Progenitor cell of endocrine pancreas (in vitro differentiated cells): Measurements from ENCODE around the gene ENTPD5. TPM values are rescaled to one million over a fixed set of nuclear protein-coding genes. Genes with fewer than 3 reads are reported as not detected.
A peak's percentile ranks its signal among the peaks of the same experiment; 100 is the strongest.

Experiments used
- DNase-seq: peaks from one replicate; pipeline ENCODE4 v3.0.0; 2021; ENCODE audit warnings: low spot score; ENCODE audit not compliant: unreplicated experiment
- H3K27ac Mint-ChIP-seq: 2 replicates; pipeline ENCODE4 v1.8.0; 2021; ENCODE audit warnings: mild to moderate bottlenecking, moderate library complexity, mixed read lengths
- H3K27me3 Mint-ChIP-seq: 2 replicates; pipeline ENCODE4 v1.8.0; 2021; ENCODE audit warnings: mixed read lengths
- H3K36me3 Mint-ChIP-seq: 2 replicates; pipeline ENCODE4 v1.8.0; 2022; ENCODE audit warnings: mixed read lengths; ENCODE audit not compliant: insufficient read depth
- H3K4me1 Mint-ChIP-seq: 2 replicates; pipeline ENCODE4 v1.8.0; 2021; ENCODE audit warnings: low read depth, mixed read lengths
- H3K4me3 Mint-ChIP-seq: 2 replicates; pipeline ENCODE4 v1.8.0; 2021; ENCODE audit warnings: low read depth, mild to moderate bottlenecking, moderate library complexity, mixed read lengths
- H3K9me3 Mint-ChIP-seq: 2 replicates; pipeline ENCODE4 v1.8.0; 2021; ENCODE audit warnings: low read depth, mixed read lengths
- CTCF ChIP-seq: fragments of 200-600 bp; sonication (generic); IDR thresholded peaks from one replicate; pipeline ENCODE4 v1.5.0; 2021; ENCODE audit warnings: antibody characterized with exemption, mild to moderate bottlenecking; ENCODE audit not compliant: unreplicated experiment
- total RNA-seq: library from RNA; stranded (reverse); gene quantifications from 2 replicates; pipeline ENCODE4 v1.2.1, GENCODE V29; 2021

The ENTPD5 gene
- total RNA-seq, 1 donor from 2014 or later, result 14.2 TPM

DNA sequence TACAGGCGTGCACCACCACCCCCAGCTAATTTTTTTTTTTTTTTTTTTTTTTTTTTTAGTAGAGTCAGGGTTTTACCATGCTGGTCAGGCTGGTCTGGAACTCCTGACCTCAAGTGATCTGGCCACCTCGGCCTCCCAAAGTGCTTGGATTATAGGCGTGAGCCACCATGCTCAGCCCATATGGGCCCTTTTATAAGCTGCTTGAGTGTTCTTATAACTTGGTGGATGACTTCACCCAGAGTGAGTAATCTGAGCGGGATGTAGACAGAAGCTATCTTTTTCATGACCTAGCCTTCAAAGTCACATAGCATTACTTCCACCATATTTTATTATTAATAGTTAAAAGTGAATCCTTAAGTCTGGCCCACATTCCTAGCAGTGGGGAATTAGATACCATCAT lies 16.5 kb upstream of the ENTPD5 start:
- H3K4me3 Mint-ChIP-seq, result no peak overlapping the region
- H3K27me3 Mint-ChIP-seq, result no peaks in the 10 kb centered on the region
- DNase-seq, result no peak
- no peaks in the 10 kb centered on the region for H3K9me3 Mint-ChIP-seq
- H3K27ac Mint-ChIP-seq, result no peak overlapping the region
- TF ChIP-seq CTCF, result no peak
- H3K36me3 Mint-ChIP-seq, result no peaks in the 10 kb centered on the region
- no peaks in the 10 kb centered on the region for H3K4me1 Mint-ChIP-seq

- Mint-ChIP-seq H3K36me3 (no peaks in the 10 kb centered on the region), H3K27me3 (no peaks in the 10 kb centered on the region), H3K4me1 (no peaks in the 10 kb centered on the region), H3K4me3 (no peak overlapping the region), H3K9me3 (no peaks in the 10 kb centered on the region), H3K27ac (no peak overlapping the region)
- TF ChIP-seq CTCF, result no peak
- DNase-seq, result no peak
These were observed 15.5 kb upstream of the ENTPD5 start for GRCh38 chr14:74034572-74034971.

GRCh38 chr14:74029136-74029535 lies 10.0 kb upstream of the ENTPD5 start:
- H3K36me3 Mint-ChIP-seq, result no peaks in the 10 kb centered on the region
- no peaks in the 10 kb centered on the region for H3K9me3 Mint-ChIP-seq

DNA sequence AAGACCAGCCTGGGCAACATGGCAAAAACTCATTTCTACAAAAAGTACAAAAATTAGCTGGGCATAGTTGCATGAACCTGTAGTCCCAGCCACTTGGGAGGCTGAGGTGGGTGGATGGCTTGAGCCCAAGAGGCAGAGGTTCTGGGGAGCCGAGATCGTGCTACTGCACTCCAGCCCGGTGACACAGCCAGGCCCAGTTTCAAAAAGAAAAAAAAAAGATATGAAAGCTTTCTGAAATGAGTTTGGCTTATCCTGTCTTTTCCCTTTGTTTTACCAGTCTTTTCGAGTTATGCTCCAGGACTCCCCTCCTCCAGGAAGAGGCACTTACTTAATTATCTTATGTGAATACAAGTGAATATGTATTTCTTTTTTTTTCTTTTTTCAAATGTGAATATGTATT lies 3.3 kb upstream of the ENTPD5 start:
- no peak for TF ChIP-seq CTCF
- no peak overlapping the region for H3K27ac Mint-ChIP-seq
- peaks cover 5% of the 10 kb centered on the region for H3K4me1 Mint-ChIP-seq
- no peak overlapping the region for H3K4me3 Mint-ChIP-seq
- H3K9me3 Mint-ChIP-seq, result no peaks in the 10 kb centered on the region
- H3K27me3 Mint-ChIP-seq, result no peaks in the 10 kb centered on the region
- H3K36me3 Mint-ChIP-seq, result no peaks in the 10 kb centered on the region
- no peak for DNase-seq

More at GRCh38 chr14:74029136-74029535, 10.0 kb upstream of the ENTPD5 start:
- no peak for TF ChIP-seq CTCF
- peaks cover 3% of the 10 kb centered on the region for H3K4me1 Mint-ChIP-seq
- H3K27me3 Mint-ChIP-seq, result no peaks in the 10 kb centered on the region
- H3K4me3 Mint-ChIP-seq, result no peak overlapping the region
- no peak for DNase-seq
- H3K27ac Mint-ChIP-seq, result peak overlapping the region; percentile 12

DNA sequence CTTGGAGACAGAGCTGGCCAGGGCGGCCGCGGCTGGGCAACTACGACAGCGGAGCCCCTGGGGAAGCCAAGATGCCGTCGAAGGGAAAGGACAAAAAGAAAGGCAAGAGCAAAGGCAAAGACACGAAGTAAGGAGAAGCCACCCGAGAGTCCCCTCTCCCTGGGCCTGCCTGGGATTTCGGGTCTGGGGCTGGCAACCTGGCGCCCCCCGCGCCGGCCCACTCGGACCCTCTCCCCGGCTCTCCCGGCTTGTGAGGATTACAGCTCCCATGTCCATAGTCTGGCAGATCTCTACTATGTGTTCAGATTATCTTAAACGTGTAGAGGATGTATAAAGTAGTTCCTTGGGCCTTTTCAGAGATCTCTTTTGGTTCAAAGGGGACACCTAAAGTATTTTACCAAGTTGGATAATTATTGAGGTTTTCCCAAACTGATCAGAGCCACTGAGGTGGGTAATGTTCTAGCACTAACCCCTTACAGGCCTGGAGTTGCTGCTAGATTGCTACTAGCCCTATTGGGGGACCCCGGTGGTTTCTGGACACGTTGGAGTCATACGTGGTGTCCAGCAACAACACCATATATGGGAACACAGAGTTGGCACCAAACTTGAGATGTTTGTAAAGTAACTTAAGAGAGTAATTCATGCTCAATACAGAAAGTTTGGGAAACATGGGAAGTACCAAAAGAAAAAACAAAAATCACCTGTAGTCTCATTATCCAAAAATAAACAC lies 485 bp upstream of the ENTPD5 start:
- TF ChIP-seq CTCF, result no peak
- H3K27me3 Mint-ChIP-seq, result no peaks in the 10 kb centered on the region
- DNase-seq, result no peak
- peak overlapping the region; percentile 87 for H3K27ac Mint-ChIP-seq
- H3K4me3 Mint-ChIP-seq, result peak overlapping the region; percentile 89
- peaks cover 5% of the 10 kb centered on the region for H3K4me1 Mint-ChIP-seq
- H3K36me3 Mint-ChIP-seq, result no peaks in the 10 kb centered on the region
- H3K9me3 Mint-ChIP-seq, result no peaks in the 10 kb centered on the region
